DMS153 treated with DMSO at 0.1 percent for 48 hours (cell line): ENCODE measurements around the gene FAM149B1.

Experiments used
- DNase-seq: peaks from one replicate; lab custom pipeline; 2025; ENCODE audit not compliant: unreplicated experiment; lab: John Stamatoyannopoulos, UW

FAM149B1 gene

DNA sequence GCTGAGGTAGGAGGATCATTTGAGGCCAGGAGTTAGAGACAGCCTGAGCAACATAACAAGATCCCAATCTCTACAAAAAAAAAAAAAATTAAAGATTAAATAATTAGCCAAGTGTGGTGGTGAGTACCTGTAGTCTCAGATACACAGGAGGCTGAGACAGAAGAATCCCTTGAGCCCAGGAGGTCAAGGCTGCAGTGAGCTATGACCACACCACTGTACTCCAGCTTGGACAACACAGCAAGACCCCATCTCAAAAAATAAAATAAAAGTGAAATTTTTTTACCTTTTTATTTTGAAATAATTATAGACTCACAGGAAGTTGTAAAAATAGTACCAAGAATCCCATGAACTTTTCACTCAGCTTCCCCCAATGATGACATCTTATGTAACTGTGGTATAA, 4.9 kb downstream of the FAM149B1 start:
- DNase-seq = no peak

DNA sequence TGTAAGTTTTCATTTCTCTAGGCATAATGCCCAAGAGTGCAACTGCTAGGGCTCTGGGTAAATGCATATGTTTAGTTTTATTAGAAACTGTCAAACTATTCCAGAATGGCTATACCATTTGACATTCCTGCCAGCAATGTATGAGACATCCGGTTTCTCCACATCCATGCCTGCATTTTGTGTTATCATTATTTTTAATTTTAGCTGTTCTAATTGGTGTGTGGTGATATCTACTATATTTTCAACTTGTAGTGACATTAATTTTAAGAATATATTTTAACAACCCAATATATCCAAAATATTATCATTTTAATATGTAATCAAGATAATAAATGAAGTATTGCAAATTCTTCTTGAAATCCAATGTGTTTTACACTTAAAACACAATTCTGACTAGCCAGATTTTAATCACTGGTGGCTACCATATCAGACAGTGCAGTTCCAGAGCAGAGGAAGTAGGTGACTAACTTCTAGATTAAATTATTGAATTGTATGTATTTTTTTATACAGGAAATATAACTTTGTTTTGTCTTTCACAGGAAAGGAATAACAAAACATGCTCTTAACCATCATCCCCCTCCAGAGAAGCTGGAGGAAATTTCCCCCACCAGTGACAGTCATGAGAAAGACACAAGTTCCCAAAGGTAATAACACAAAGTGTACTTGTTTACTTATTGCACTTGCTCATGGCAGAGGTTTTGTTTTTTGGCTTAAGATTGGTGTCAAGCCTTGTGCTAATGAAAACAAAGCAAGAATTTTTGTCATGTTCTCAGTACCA, 6.4 kb downstream of the FAM149B1 start:
- DNase-seq = no peak

DNA sequence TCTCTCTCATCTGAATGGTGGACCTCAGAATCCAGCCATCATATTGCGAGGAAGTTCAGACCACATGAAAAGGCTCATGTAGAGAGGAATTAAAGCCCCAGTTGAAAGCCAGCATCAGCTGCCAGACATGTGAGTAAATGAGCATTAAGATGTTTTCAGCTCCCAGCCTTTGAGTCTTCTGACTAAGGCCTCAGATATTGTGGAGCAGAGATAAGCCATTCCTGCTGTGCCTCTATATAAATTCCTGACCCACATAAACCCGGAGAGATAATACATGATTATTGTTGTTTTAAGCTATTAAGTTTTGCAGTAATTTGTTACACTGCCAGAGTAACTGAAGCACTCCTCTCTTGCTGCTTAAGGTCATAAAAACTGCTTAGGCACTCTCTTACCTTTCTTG, 14.6 kb downstream of the FAM149B1 start:
- DNase-seq = no peak

DNA sequence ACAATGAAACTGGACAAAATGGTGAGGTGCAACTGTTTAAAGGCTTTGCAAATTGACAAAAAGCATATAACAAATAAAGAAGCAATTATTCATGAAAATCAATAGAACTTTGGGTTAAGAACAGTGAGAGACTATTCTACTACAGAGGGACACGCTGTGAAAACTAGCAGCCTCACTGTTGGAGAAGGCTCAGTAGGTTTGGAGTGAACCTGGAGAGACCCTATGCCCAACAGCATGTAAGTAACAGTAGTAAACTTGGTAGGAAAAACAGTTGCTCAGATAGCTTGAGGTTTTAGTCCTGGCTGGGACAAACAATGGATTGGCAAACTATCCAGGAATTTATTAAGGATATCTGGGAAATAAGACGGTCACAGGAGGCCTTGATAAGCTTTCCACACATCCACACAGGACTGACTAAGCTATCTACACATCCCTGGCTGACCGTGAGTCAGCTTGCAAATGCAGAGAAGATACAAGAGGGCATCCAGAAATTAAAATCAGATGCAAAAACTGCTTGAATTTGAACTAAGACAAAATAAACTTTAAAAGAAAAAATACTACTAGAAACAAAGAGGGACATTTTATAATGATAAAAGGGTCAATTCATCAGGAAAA, 15.9 kb downstream of the FAM149B1 start:
- DNase-seq = no peak

DNA sequence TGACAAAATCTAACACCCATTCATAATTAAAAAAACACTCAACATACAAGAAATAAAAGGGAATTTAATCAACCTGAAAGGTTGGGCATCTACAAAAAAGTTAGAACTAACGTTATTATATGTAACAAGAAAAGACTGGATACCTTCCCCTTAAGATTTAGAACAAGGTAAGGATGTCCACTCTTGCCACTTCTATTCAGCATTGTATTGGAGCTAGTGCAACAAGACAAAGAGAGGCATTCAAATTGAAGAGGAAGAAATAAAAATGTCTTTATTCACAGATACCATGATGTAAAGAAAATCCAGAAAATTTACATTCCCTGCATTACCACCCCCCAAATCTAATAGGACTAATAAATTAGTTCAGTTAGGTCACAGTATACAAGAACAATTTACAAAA, 18.3 kb downstream of the FAM149B1 start:
- DNase-seq = no peak

DNA sequence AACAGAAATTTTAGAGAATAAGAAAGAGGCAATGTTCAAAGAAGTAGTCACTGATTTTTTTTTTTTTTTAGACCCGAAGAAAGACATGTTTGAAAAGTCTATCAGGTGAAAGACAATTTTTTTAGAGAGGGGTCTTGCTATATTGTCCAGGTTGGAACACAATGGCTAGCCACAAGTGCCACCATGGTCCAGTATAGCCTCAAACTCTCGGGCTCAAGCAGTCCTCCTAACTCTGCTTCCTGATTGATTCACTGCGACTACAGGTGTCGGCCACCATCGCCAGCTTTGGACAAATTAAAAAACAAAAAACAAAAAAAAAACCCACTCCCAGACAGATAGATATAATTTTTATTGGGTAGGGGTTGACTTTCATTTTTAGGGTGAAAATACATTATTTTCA, 22.3 kb downstream of the FAM149B1 start:
- DNase-seq = no peak

DNA sequence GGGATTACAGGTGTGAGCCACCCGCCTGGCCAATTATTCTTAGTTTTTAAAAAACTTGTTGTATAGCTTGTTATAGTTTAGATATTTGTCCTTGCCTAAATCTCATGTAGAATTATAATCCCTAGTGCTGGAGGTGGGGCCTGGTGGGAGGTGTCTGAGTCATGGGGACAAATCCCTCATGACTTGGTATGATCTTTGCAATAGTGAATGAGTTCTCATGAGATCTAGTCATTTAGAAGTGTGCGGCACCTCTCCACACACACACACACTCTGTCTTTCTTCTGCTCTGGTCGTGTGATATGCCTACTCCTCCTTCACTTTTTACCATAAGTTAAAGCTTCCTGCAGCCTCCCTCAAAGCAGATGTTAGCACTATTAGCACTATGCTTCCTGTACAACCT, 37.2 kb downstream of the FAM149B1 start:
- DNase-seq = no peak

DNA sequence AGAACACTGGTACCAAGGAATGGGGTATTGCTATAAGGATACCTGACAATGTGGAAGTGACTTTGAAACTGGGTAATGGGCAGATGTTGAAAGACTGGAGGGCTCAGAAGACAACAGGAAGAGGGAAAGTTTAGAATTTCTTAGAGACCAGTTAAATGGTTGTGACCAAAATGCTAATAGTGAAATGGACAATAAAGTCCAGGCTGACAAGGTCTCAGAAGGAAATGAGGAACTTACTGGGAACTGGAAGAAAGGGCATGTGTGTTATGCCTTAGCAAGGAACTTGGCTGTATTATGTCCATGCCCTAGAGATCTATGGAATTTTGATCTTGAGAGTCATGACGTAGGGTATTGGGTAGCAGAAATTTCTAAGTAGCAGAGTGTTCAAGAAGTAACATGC, 38.0 kb downstream of the FAM149B1 start:
- no peak for DNase-seq

DNA sequence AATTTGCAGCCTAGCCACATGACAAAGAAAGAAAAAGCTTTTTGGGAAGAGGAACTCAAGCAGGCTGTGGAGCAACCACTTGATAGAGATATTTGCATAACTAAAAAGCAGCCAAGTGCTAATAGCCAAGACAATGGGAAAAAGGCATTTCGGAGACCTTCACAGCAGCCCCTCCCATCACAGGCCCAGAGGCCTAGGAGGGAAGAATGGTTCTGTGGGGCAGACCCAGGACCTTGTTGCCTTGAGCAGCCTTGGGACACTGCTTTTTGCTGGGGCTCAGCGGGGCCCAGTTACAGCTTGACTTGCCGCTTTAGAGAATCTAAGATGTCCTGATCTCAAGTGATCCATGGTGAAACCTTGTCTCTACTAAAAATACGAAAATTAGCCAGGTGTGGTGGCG, 38.5 kb downstream of the FAM149B1 start:
- no peak for DNase-seq

DNA sequence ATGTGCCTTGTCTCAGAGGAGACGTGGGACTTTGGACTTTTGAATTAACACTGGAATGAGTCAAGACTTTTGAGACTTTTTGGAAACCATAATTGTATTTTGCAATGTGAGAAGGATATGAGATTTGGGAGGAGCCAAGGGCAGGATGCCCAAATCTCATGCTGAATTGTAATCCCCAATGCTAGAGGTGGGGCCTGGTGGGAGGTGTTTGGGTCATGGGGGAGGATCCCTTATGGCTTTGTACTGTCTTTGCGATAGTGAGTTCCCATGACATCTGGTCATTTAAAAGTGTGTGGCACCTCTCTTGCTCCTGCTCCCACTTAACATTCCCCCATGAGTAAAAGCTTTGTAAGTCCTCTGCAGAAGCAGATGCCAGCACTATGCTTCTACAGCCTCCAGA, 40.0 kb downstream of the FAM149B1 start:
- no peak for DNase-seq

DNA sequence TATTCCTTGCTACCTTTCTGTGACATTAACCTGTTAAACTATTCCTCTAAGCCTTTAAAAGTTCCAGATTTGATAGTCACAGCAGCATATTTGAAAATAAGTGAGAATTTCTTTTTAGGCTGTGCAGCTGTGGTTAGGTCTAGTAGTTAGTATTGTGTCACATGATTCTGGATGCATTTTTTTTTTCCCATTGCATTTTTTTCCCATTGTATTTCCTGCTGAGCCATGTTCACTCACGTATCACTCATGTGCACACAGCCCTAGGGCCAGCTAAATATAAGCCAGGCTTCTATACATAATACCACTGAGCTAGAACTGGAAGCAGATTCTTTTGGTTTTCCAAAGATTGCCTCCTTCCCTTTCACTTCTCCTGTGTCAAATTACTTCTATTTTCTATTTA, 41.8 kb downstream of the FAM149B1 start:
- no peak for DNase-seq

DNA sequence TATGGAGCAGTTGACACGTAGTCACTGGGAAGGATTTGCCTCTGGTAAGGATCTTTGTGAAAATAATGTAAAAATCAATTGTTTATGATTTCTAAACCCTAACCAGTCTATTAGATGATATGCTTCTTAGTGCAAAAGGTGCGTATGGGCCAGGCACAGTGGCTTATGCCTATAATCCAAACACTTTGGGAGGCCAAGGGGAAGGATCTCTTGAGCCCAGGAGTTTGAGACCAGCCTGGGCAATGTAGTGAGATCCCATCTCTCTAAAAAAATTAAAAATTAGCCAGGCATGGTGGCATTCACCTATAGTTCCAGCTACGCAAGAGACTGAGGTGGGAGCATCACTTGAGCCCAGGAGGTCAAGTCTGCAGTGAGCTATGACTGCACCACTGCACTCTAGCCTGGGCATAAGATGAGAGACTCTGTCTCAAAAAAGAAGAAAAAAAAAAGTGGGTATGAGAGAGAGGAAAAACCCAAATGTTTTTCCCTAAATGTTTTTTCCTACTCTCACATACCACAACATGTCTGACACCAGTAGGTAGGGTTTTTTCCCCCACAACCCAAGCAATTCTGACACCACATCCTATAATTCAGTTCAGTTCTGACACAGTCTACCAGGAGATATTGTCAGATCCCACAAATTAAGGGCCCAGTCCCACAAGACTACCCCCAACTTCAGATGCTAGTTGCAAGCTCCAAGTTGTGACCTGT, 42.6 kb downstream of the FAM149B1 start:
- no peak for DNase-seq

DNA sequence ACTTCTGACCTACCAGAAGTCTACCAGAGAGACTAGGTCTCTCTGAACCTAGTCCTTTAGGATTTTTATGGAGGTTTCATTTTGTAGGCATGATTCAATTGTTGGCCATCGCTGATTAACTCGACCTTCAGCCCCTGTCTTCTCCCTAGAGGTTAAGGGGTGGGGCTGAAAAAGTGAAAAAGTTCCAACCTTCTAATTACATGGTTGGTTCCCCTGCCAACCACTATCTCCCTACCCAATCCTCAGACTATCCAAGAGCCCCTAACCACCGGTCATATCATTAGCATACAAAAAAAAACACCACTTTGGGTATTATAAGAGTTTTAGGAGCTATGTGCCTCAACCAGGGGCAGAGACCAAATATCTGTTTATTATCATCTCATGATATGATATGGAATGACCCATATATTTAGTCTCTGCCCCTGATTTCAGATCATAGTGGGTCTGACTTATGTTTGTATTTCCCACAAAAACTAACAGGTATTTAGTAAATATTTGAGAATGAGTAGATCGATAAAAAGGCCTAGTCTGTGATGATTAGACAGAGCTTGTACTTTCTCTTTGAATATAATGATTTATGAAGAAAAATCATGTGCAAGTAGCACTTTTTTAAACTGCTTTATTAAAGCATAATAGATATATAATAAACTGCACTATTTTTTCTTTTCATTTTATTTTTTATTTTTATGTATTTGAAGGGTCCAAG, 43.3 kb downstream of the FAM149B1 start:
- no peak for DNase-seq

DNA sequence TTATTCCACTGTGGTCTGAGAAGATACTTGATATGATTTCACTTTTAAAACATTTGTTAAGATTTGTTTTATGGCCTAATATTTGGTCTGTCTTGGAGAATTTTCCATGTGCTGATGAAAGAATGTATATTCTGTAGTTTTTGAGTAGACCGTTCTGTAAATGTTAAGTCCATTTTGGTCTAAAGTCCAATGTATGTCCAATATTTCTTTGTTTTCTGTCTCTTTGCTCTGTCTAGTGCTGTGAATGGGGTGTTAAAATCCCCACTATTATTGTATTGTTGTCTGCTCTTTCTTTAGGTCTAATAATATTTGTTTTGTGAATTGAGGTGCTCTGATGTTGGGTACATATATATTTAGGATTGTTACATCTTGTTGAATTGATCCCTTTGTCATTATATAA, 47.8 kb downstream of the FAM149B1 start:
- no peak for DNase-seq

DNA sequence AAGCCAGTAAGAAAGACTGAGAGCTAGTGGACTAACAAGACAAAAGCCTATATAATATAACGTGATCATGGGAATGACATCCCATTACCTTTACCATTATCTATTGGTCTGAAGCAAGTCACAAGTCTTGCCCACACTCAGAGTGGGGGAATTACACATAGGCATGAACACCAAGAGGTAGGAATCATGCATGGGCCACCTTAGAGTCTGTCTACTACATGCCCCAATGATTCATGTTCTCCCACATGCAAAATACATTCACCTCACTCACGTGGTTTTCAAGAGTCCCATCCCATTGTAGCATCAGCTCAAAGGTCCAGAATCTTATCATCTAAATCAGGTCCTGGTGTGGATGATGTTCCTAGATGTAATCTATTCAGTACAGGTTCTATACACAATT, 49.7 kb downstream of the FAM149B1 start:
- DNase-seq = no peak

DNA sequence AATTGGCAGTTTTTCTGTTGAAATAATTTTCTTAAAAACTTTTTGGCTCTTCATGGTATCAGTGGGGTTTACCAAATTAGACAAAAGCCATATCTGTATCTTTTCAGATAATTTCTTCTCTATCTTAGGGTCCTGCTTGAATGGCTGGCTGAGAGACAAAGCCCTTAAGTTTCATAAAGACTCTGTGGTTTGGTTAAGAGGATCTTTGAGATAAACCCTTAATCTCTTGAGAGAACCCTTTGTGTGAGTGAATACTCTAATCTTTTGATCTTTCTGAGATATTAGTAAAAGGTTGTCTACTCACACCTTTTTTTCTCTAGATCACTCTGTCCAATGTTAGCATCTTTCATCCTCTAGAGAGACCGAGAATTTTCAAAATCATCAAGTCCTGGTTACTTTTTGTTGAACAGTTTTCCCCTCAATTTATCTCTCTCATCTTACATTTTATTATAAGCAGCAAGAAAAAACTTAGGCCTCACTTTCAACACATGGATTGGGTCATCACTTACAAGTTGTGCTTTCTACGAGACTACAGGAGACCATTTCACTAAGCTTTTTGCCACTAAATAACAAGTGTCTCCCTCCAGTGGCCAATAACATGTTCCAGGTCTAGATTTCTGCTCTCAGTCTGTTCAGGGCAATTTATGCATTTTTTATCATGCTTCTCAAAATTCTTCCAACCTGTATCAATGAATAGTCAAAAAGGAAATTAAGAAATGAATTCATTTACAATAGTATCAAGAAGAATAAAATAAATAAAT, 50.7 kb downstream of the FAM149B1 start:
- DNase-seq = no peak

DNA sequence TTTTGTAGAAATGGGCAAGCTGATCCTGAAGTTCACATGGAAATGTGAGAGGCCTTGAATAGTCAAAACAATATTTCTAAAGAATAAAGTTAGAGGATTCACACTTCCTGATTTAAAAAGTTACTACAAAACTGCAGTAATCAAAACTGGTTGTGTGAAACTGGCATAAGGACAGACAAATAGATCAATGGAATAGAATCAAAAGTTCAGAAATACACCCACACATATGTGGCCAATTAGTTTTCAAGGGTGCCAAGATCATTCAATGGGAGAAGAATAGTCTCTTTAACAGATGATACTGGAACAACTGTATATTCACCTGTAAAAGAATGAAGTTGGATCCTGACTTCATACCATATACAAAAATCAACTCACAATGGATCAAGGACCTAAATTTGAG, 51.5 kb downstream of the FAM149B1 start:
- DNase-seq = no peak

DNA sequence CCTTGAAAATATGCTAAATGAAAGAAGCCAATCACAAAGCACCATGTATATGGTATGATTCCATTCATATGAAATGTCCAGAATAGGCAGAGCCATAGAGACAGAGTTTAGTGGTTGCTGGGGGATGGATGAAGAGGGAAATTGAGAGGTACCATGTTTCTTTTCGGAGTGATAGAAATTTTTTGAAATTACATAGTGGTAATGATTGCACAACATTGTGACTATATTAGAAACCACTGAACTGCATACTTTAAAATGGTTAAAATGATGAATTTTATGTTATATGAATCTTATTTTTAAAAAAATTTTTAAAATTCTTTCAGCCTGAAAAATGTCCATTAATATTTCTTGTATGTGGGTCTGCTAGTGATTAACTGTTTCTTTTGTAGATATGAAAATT, 53.1 kb downstream of the FAM149B1 start:
- DNase-seq = no peak

DNA sequence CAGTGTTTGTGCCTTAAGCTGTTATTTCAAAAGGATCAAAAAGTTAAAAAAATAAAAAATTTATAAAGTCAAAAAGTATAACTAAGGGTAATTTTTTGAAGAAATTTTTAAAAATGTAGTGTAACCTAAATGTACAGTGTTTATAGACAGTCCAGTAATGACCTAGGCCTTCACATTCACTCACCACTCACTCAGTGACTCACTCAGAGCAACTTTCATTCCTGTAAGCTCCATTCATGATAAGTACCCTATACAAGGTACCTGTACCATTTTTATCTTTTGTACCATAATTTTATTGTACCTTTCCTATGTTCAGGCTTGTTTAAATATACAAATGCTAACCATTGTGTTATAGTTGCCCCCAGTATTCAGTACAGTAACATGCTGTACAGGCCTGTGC, 57.6 kb downstream of the FAM149B1 start:
- no peak for DNase-seq

DNA sequence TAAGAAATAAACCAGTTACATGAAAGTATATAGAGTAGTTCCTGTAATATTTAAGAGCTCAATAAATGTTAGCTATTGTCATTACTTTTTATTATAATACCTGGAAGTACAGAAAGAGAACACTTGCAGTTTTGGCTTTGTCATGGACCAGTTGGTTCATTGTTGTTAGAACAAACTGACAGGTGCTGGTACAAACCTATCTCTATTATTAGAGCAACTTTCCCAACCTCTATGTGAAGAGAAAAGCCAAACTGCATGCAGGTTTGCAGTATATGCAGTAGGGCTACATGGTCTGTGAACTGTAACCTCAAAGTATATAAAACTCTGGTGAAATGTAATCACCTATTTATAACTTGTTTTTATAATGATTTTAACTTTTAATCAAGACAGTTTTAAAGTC, 58.7 kb downstream of the FAM149B1 start:
- no peak for DNase-seq

DNA sequence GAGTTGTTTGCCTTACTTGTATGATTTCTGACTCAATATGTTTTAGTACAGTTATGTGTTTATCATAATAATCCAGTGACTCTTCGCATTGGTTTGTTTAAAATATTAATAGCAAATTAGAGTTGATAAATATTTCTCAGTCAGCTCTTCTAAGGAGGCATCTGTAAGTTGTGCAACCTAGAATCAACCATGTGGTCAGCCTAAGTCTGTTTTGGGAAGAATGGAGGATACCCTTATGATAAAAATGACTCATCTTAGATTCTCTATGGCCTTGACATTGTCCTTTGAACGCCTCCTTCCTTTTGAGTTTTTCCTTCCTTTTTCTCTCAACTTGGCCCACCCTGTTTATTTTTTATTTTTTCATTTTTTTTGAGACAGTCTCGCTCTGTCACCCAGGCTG, 60.3 kb downstream of the FAM149B1 start:
- no peak for DNase-seq
